HG02642 (cell line): ENCODE data around the gene TAAR8.
"Not testable (repeated sequence)": the region's sequence is repeated elsewhere in the genome, so short reads cannot be mapped to it uniquely, and the experiment has no call there.

Source experiments
- ATAC-seq: cut with Tn5 transposase; IDR thresholded peaks from one replicate; pipeline ENCODE4 v1.9.1; 2021; ENCODE audit warnings: mild to moderate bottlenecking; ENCODE audit not compliant: unreplicated experiment, poor library complexity

TAAR8 gene, protein sequence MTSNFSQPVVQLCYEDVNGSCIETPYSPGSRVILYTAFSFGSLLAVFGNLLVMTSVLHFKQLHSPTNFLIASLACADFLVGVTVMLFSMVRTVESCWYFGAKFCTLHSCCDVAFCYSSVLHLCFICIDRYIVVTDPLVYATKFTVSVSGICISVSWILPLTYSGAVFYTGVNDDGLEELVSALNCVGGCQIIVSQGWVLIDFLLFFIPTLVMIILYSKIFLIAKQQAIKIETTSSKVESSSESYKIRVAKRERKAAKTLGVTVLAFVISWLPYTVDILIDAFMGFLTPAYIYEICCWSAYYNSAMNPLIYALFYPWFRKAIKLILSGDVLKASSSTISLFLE

DNA sequence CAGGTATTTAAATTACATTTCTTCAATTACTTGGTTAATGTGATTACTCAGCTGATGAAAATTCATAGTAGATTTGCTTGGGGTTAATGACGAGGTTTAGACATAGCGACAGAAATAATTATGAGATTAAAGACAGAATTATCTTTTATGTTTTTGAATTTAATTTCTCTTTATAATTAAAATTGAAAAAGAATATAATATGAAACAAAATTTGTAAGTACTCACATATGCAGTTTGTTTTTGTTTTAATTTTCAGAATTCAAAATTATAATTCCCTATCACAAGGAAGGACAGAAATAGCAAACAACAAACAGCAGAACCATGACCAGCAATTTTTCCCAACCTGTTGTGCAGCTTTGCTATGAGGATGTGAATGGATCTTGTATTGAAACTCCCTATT is at the start of gene TAAR8:
Gene TAAR8, plus strand, starts transcription at position 301 of the 400 bp plus-strand sequence. Its CDS starts 21 bp downstream, at position 322.
- ATAC-seq: no peak

DNA sequence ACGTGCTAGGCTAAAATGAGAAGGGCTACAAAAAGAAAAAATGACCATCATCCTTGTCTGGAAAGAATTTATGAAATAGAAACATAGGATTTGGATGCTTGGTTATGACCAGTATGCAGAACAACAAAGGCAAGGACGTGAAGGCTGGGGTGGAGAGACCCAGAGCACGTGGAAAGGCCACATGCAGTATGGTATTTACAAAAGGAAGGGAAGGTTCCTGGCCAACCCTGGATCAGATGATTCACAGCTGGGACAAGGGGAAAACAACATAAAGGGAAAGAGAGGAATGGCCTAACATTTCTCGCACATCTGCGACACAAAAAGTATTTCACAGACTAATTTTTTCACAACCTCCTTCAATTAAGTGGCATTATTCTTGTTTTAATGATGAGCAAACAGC is 47.7 kb upstream of the TAAR8 start:
- no peak for ATAC-seq

DNA sequence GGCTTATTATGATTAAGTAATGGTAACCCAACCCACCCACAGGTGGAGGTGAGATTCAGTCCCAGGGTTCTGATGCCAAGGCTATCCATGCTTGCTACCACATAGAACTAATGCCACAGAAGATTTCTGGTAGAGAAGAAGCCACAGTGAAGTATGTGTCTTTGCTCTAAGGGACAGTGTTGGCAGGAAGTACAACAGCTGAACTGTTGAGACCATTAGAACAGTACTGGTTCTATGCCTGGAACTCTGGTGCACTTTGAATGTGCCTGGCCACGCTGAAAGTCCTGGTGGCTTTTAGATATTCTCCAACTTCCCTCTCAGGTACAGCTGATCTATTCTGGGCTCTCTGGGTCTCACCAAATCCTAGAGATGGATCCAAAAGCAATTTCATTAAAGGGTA is 47.3 kb upstream of the TAAR8 start:
- ATAC-seq: peak; percentile 53

DNA sequence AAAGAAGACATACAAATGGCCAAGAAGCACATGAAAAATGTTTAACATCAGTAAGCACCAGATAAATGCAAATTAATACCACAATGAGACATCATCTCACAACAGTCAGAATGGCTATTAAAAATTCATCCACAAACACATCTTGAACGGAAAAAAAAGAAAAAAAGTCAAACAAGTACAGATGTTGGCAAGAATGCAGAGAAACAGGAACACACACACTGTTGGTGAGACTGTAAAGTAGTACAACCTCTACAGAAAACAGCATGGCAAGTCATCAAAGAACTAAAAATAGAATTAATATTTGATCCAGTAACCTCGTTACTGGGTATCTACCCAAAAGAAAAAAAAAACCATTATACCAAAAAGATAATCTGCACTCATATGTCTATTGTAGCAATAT is 46.0 kb upstream of the TAAR8 start:
- ATAC-seq: no peak

GRCh38 chr6:132506869-132507808 is 45.3 kb upstream of the TAAR8 start:
- no peak for ATAC-seq

DNA sequence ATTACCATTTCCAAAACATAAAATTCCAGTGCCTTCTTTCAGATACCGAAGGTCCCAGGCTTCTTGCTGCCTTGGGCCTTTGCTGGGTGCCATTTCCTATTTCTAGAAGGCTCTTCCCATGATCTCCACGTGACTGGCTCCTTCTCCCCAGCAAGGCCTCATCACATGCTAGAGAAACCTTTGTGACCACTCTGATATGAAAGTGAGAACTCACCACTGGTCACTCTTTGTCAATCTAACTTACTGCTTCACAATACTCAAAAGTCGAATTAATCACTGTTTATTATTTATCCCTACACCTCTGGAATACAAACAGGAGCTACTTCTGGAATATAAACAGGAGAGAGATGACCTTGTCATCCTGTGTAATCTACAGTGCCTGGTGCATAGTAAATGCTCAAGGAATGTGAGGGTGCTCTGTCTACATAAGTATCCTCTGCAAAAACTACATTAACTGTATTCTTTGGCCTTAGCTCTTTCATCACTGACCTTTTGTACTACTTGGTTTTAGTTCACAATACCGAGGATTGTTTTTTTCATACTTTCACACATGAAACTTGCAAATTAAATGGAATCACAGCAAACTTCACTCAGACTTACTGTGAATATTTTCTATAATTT is 41.2 kb upstream of the TAAR8 start:
- ATAC-seq: no peak

GRCh38 chr6:132511831-132512220 is 40.6 kb upstream of the TAAR8 start:
- no peak for ATAC-seq

GRCh38 chr6:132512342-132512637 is 40.2 kb upstream of the TAAR8 start:
- ATAC-seq: no peak

- peak; percentile 93 for ATAC-seq
Observed at GRCh38 chr6:132512638-132513632, 39.5 kb upstream of the TAAR8 start, which contains the start of gene STX7. Gene STX7 (minus strand): TSS chr6:132513116. CDS start chr6:132503530, 9,586 bp downstream.

DNA sequence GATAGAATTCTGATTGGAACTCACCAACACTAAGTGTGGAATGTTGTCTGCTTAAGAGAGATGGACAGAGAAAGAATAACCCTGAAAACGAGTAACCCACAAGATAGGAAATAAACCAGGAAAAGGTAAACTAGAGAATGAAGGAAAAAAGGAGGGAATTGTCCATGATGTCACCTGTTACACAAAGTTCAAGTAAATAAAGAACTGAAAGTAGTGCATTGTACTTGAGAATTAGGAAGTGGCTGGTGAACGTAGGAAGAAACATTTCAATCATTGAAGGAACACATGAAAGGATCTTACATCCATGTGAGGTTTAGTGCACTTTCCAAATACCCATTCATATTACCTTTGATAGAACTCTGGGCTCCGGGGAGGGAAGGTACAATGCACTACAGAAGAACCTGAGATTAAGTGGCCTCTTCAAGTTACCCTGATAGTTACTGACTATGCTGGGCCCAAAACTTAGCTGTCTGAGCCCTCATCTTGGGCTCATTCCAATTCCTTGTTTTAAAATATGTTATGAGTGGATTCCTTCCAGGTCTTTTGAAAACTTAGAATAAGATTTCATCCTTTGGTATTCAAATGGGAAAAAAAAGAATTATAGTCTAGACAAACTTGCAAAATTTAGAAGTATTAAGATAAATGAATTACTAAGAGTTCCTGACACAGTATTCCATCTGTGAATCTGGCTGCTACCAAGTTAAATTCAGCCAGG is 38.5 kb upstream of the TAAR8 start:
- ATAC-seq: no peak

GRCh38 chr6:132515386-132515785 is 37.1 kb upstream of the TAAR8 start:
- no peak for ATAC-seq

- no peak for ATAC-seq
Observed at GRCh38 chr6:132520953-132521352, 31.5 kb upstream of the TAAR8 start.

GRCh38 chr6:132524646-132525045 is 27.8 kb upstream of the TAAR8 start:
- ATAC-seq: no peak

GRCh38 chr6:132525866-132526265 is 26.6 kb upstream of the TAAR8 start:
- ATAC-seq: no peak

DNA sequence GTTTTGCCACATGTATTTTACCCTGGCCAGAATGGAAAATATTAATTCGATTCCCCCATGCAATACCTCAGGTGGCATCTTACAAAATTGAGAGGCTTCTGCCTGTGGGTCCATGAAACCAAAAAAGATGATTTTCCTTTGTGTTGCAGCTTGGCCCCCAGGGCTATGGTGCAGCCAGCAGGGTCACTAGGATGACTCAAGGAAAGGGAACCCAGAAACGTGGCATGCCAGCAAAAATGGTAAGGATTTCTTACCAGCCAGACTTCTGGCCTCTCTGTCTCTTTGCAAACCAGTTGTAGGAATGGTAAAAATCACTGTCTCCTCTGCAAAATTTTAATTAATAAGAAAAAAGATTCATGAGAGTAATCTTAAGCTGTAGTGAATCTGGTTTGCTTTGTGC is 26.0 kb upstream of the TAAR8 start:
- no peak for ATAC-seq

DNA sequence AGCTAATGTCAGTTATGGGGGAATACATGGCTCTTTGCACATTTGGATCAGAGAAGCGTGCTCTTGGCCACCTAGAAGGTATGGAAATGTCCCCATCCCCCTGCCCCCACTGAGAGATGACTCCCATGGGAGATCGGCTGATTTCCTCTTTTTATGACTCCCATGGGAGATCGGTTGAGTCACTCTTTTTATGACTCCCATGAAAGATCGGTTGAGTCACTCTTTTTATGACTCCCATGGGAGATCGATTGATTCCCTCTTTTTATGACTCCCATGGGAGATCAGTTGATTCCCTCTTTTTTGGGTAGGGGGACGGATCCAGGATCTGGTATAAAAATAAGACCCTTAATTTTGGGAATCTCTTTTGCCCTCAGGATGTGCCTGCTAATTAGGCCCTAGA is 24.7 kb upstream of the TAAR8 start:
- ATAC-seq: no peak

GRCh38 chr6:132530293-132530974 is 22.0 kb upstream of the TAAR8 start:
- ATAC-seq: peak; percentile 85

GRCh38 chr6:132534546-132534945 is 17.9 kb upstream of the TAAR8 start:
- not testable (repeated sequence) for ATAC-seq

DNA sequence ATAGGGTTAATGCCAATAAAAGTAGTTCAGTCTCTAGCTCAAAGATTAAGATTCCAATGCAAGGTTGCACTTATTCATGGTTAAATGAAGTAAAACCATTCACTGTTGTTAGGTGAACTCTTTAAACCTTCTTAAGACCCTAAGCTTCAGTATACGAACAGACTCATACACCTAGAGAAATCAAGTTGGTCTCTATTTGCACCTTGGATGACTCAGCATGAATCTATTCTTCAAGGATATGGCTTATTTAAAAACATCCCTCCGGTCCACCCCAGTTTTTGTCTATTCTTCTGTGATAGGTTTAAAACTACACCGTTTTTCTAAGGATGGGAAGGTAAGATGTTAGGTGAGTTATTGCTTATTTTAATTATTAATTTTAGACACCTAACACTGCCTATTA is 15.3 kb upstream of the TAAR8 start:
- ATAC-seq: no peak
